Breast epithelium (tissue), 3 donors: ENCODE measurements around the gene DPYSL4.

ENCODE experiments used
- CTCF ChIP-seq, 3 donors: fragments of 450-650 bp; IDR thresholded peaks; one replicate each; pipeline ENCODE4 v1.5.1; 2016 to 2017; ENCODE audit warnings: antibody characterized with exemption in 3 of 3, mild to moderate bottlenecking in 3 of 3, moderate library complexity in 3 of 3
- POLR2A ChIP-seq: fragments of 450-650 bp; IDR thresholded peaks from one replicate; pipeline ENCODE4 v1.6.1; 2016; ENCODE audit warnings: antibody characterized with exemption, mild to moderate bottlenecking, moderate library complexity
- POLR2AphosphoS5 ChIP-seq, 3 donors: sonication (generic); formaldehyde crosslinking; IDR thresholded peaks; one replicate each; pipeline ENCODE4 v1.6.1; 2017; ENCODE audit warnings: antibody characterized with exemption in 3 of 3

- TF ChIP-seq CTCF (IDR thresholded peaks at IDR 0.05) (no peak), POLR2A (no peak), POLR2AphosphoS5 (IDR thresholded peaks at IDR 0.05) (no peak)
These were observed 3.7 kb upstream of the DPYSL4 start for GRCh38 chr10:132183046-132183445.
